GM21423 (cell line): ENCODE measurements around the gene ZNF518A.
"Not testable (repeated sequence)": the region's sequence is repeated elsewhere in the genome, so short reads cannot be mapped to it uniquely, and the experiment has no call there.

Source experiments
- ATAC-seq: cut with Tn5 transposase; IDR thresholded peaks from one replicate; pipeline ENCODE4 v1.9.1; 2021; ENCODE audit warnings: mild to moderate bottlenecking, moderate library complexity; ENCODE audit not compliant: unreplicated experiment

The ZNF518A gene

DNA sequence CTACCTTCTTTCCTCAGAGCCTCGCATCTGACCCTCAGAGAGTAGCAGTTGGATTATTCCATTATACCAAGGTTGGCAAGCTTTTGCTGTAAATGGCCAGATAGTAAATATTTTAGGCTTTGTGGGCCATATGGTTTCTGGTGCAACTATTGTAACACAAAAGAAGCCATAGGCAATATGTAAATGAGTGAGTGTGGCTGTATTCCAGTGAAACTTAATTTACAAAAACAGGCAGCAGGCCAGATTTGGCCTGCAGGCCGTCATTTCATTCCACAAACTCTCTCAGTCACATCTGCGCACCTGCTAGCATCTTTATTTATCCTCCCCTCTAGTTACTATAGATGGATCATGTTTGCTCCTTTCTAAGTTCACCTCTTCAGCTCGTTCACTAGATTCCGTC lies 6.7 kb downstream of the ZNF518A start:
- ATAC-seq: no peak

DNA sequence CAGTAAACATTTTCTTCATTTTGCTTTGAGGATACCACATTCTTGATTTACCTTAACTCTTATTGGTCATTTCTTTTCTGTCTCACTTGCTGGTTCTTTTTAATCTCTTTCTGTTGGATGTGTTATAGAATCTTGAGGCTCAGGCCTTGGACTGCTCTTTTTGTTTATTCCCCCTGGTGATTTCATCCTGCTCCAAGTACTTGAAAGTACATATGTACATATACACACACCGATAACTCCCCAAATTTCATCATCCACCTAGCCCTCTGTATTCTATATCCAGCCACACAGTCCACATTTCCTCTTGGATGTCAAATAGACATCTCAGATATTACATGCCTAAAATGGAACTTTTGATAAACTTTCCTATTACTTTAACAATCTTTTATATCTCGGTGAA lies 7.5 kb downstream of the ZNF518A start:
- no peak for ATAC-seq

DNA sequence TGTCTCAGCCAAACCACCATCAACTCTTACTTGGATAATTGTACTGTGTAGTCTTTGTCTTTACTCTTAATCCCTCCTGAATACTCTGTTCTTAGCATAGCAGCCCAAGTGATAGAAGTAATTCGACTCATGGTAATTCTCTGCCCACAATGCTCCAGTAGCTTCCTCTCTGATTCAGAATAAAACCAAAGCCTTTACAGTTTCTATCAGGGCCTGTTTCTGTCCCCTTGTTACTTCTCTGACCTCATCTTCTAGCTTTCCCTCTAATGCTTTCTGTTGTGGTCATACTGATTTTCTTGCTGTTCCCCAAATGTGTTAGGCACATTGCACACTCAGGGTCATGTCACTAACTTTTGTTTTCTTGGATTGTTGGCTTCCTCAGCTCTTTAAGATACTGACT lies 8.0 kb downstream of the ZNF518A start:
- ATAC-seq: peak; percentile 89

DNA sequence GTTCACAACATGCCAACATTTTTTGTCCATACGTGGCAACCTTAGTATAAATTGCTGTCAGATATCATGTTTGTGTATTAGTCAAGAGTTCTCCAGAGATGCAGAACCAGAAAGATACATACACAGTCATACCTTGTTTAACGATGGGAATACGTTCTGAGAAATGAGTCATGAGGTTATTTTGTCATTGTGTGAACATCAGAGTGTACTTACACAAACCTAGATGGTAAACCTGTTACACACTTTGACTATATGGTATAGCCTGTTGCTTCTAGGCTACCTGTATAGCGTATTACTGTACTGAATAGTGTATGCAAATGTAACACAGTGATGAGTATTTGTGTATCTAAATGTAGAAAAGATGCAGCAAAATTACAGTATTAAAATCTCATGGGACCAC lies 22.3 kb downstream of the ZNF518A start:
- no peak for ATAC-seq

DNA sequence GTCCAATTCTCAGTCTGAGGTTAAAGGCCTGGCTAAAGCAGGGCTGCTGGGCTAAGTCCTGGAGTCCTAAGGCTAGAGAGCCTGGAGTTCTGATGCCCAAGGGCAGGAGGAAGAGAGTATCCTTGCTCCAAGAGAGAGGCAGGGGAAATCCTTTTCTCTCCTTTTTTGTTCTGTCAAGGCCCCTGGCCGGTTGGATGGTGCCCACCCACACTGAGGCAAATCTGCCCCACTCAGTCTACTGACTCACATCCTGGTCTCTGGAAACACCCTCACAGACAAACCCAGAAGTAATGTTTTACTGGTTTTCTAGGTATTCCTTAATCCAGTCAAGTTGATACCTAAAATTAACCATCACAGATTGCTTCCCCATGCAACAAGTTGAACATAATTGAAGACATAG lies 23.0 kb downstream of the ZNF518A start:
- no peak for ATAC-seq

DNA sequence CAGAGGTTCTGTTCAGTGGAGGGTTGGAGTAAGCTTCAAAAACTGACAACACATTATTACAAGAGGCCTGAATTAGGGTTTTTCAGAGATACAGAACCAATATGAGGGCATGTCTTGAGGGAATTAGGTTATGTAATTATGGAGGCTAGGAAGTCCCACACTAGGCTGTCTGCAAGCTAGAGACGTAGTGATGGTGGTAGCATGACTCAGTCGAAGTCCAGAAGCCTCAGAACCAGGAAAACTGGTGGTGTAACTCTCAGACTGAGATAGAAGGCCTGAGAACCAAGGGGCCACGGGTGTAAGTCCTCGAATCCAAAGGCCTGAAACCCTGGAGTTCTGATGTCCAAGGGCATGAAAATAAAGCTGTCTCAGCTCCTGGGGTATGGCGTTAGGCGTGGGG lies 35.6 kb downstream of the ZNF518A start:
- no peak for ATAC-seq

DNA sequence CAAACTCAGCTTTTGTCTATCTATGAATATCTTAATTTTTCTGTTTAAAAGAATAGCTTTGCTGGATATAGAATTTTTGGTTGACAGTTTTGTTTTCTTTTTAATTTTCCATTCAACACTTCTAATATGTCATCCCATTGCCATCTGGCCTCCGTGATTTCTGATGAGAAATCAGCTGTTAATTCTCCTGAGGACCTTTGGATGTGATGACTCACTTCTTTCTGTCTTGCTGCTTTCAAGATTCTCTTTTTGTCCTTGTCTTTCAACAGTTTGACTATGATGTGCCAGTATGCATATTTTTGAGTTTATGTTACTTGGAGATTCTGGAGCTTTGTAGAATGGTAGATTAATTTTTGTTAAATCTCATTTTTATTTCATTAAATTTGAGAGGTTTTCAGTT lies 38.4 kb downstream of the ZNF518A start:
- no peak for ATAC-seq

DNA sequence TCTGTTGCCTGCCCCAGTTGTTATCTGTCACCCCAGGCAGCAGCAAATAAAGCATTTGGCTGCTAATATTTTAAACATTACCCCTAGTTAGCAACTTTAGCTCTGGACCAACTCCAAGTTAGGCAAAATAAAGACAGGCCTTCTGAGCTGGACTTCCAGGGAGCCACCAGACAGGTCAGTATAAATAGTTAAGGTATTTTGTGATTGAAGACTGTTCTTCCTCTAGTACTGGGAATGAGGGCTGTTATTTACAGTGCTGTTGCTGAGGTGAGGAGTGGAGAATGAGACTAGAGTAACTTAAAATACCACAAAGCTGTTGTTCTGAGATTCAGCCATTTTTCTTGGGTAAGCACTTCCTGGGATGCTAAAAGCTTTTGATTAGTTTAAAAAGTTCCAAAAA lies 40.1 kb downstream of the ZNF518A start:
- ATAC-seq: no peak

DNA sequence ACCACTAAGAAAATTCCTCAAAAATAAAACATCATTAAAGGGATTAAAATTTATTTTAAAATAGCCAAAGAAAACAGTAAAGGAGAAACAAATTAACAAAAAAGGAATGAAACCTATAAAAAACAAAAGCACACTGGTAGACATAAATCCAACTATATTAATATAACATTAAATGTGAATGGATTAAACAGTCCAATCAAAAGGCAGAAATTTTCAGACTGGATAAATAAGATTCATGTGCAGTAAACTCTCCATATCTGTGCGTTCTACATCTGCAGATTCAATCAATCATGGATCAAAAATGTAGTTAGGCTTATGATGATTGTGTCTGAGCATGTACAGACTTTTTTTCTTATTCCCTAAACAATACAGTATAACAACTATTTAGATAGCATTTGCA lies 42.6 kb downstream of the ZNF518A start:
- ATAC-seq: no peak

DNA sequence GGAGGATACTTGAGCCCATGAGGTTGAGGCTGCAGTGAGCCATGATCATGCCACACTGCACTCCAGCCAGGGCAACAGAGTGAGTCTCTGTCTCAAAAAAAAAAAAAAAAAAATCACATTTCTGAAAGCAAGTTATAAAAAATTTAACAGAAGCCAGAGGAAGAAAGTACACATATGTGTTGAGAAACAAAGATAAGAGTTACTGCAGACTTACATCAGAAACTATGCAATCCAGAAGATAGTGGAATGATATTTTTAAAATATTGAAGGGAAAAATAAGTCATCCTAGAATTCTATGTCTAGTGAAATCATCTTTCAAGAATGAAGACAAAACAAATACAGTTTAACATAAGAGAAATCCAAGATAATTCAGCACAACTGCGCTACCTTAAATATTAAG lies 46.9 kb downstream of the ZNF518A start:
- no peak for ATAC-seq

DNA sequence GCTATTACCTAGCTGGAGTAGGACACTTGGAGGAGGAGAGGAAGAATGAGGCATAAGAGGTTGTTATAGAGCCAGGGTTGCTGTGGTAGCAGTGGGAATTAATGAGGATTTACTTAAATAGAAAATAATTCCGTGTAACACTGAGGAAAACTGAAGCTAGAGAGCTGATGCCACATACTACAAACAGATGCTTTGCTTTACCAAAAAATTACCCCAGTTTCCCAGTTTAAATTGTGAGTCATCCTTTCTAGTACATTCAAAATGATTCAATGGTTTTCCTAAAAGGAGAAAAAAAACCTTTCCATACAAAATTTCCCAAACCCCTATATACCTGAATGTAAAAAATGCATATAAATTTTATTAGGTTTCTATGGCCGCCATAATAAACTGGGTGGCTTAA lies 58.3 kb downstream of the ZNF518A start:
- ATAC-seq: no peak

DNA sequence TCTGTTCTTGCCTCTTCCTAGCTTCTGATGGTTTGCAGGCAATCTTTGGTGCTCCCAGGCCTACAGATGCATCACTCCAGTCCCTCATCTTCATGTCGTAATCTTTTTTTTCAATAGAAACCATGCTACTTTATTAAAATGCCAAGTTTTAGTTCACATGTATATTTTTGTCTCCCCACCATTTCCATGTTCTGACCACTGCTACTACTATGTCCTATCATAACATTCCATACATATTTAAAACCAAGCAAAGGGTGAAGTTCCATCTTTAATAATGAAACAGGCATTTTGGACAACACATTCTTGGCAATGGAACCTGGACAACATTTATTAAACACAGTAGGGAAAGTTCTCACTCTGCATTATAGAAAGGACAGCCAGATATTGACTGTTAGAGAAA lies 58.8 kb downstream of the ZNF518A start:
- ATAC-seq: no peak

DNA sequence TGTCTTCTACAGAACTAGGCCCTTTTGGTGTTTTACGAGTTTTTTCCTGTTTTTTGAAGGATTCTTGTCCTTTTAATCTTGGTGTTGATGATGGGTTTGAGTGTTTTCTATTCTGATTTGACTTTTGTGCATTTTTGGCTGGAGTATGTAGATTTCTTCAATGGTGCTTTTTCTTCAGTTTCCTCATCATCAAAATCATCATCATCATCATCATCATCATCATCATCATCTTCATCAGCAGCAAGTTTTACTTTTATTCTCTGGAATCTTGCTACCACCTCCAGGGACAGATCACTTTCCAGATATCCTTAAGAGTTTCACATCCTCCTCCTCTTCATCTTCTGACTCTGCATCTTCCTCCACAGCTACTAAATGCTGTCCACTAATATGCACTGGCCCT lies 59.4 kb downstream of the ZNF518A start:
- ATAC-seq: not testable (repeated sequence)

DNA sequence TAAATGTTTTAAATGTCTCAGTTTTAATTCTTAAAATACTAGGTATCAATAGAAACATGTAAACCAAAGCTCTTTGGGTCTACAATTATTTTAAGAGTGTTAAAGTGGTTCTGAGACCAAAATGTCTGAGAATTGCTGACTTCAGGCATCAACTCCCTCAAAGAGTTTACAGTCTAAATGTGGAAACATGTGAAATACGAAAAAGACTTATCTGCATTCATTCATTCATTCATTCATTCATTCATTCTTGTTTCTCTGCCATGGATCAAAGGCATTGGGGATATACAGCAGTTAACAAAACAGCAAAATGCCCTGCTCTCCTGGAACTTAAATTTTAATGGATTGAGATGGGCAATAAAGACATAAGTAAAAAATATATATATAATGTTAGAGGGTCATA lies 71.4 kb downstream of the ZNF518A start:
- no peak for ATAC-seq

DNA sequence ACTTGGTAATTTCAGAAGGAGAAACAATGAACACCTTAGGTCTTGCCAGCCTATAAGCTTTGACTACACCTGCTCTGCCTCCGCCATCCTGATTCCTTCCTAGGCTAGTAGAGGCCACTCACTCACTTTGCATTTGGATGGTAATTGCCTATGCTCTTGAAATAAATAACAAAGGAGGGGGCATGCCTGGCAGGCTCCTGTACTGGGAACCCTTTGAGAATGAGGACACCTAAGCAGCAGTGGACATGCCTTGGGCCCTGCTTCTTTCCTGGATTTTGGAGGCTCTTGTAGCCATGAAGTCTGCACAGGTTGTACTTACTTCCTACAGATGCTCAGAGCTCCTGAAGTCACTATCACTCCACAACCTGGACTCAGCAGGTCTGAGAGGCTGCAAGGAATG lies 75.5 kb downstream of the ZNF518A start:
- ATAC-seq: no peak

DNA sequence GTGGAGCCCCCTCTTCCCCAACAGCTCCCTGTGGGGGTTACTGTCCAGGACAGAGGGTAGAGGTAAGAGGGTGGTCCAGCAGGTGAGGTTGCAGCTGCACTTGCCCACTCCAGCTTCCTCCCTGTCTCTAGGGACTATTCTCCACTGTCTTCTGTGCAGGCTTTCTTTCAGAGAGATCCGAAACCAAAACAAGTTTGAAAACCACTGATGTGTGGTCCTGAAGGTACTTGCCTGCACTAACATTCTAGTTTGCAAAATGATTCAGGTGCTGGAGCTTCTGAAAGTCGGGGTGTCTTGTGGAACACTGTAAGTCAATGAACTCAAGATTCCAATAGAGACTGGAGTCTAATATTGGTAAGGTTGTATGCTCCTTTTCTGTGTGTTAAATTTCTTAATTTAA lies 78.2 kb downstream of the ZNF518A start:
- peak; percentile 49 for ATAC-seq

DNA sequence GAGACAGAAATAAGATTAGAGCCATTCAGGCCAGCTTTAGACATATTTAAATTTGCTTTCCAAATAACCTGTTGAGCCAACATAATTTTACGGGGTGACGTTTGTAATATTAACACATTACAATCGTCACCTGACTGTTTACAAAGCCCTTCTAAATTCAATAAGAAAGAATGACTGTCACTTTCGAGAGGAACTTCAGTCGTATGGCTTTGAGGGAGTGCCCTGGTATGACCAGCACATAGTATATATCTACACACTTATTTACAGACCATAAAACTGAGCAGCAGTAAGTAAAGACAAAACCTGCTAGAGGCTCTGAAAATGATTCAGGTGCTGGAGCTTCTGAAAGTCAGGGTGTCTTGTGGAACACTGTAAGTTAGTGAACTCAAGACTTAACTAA lies 78.8 kb downstream of the ZNF518A start:
- no peak for ATAC-seq

DNA sequence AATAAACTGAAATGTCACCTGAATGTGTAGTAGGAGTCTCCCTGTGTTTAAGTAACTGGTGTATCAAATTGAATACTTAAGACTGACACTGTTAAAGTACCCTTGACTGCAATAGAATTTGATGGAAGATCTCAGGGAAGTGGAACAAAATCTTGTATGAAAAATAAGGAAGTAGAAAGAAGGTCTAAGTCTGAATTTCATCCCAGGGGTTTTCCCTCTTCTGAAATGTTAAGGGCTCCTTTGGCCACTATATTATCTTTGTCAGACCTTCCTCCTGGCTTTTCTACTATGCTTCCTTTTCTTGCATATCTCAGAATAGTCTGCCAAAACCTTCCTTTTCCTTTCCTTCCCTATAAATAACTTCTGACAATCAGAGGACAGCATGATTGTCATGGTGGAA lies 81.7 kb downstream of the ZNF518A start:
- no peak for ATAC-seq

DNA sequence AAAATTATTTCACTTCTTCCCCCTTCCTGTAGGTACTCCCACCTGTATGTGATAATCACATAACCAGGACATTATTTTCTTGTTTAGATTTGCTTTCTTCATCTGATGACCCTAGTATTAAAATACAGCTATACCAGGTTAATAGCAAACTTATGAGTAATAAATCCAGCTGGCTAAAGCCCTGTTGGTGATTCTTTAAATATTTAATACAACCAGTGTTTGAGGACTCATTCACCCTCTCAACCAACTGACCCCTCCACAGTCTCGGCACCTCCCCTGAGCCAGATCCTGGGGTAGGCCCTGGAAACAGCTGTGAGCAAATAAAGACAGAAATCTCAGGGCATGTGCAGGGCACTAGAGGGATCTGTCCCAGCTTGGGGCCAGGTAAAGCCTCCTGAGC lies 82.8 kb downstream of the ZNF518A start:
- ATAC-seq: no peak
